Activated B cell treated with CpG ODN at 0.5 μM for 24 hours (primary cell): ENCODE measurements around the gene PRR20G. TPM values are rescaled to one million over a fixed set of nuclear protein-coding genes. Genes with fewer than 3 reads are reported as not detected.

Source experiments
- ATAC-seq: fragments of 200-7000 bp; cut with Tn5 transposase; one replicate; pipeline ENCODE4 v1.10.0; 2021; ENCODE audit warnings: low read depth, mild to moderate bottlenecking, moderate library complexity
- CTCF ChIA-PET: fragments of 350-600 bp; sonication (Branson Sonifier 250); formaldehyde crosslinking; loops from one replicate; lab custom pipeline; 2021; ENCODE audit warnings: antibody characterized with exemption; lab: Charles Lee
- POLR2A ChIA-PET: fragments of 350-600 bp; sonication (Branson Sonifier 250); formaldehyde crosslinking; loops from one replicate; lab custom pipeline; 2021; ENCODE audit warnings: antibody characterized with exemption; lab: Charles Lee
- DNase-seq: peaks from one replicate; pipeline ENCODE4 v3.0.0; 2022
- H3K27ac Mint-ChIP-seq: one replicate; pipeline ENCODE4 v1.8.0; 2020; ENCODE audit warnings: mixed read lengths
- H3K27me3 Mint-ChIP-seq: one replicate; pipeline ENCODE4 v1.8.0; 2021; ENCODE audit warnings: mixed read lengths
- H3K36me3 Mint-ChIP-seq: one replicate; pipeline ENCODE4 v1.8.0; 2021; ENCODE audit warnings: low read depth, mixed read lengths
- H3K4me1 Mint-ChIP-seq: one replicate; pipeline ENCODE4 v1.8.0; 2021; ENCODE audit warnings: mixed read lengths
- H3K4me3 Mint-ChIP-seq: one replicate; pipeline ENCODE4 v1.8.0; 2020; ENCODE audit warnings: mild to moderate bottlenecking, mixed read lengths
- H3K9me3 Mint-ChIP-seq: one replicate; pipeline ENCODE4 v1.8.0; 2020; ENCODE audit warnings: mixed read lengths
- CTCF ChIP-seq: fragments of 200-600 bp; IDR thresholded peaks from one replicate; pipeline ENCODE4 v1.8.0; 2022; ENCODE audit warnings: antibody characterized with exemption, mild to moderate bottlenecking
- intact Hi-C: fragments of 100-400 bp; cut with micrococcal nuclease; formaldehyde crosslinking; loops from one replicate; pipeline ENCODE4 v1.15.1; 2024
- total RNA-seq: library from RNA; stranded (reverse); gene quantifications from 2 replicates; pipeline ENCODE4 v1.2.3, GENCODE V29; 2022

Gene PRR20G
- not detected in 2 replicates for total RNA-seq

DNA sequence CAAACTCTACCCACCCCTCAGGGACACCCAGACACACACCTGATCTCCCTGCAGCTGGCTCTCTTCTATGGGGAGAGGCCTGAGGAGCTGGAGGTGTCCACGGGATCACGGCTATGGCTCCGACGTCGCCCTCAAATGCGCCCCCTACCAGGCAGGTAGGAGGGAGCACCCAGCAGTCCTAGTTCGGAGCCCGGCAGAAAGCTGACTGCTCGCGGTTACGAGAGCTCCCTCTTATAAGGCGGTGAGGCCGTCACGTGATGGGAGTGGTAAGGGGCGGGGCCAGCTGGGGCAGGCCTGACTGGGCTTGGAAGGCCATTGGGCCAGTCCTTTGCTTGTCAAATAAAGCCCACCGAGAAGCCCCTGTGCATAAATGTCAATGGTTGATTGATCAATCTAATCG lies at the start of gene PRR20G:
Gene PRR20G (minus strand): TSS at position 207 of the 400 bp plus-strand sequence. CDS start 681 bp downstream, outside the sequence.
- CTCF ChIA-PET: interaction anchor here (0.6 kb wide), 1 partner anchor 960 kb away, joined by 3 read pairs; no protein-coding TSS in a partner anchor
- Mint-ChIP-seq H3K27me3 (peaks cover 1% of the 10 kb centered on the region), H3K4me3 (no peak within 1 kb of the TSS), H3K4me1 (no peaks in the 10 kb centered on the region), H3K36me3 (no peaks in the 10 kb centered on the region), H3K9me3 (peaks cover 6% of the 10 kb centered on the region), H3K27ac (no peak within 1 kb of the TSS)
- intact Hi-C loops: no loop called here
- TF ChIP-seq CTCF: no peak
- no peak for ATAC-seq
- no peak for DNase-seq
- POLR2A ChIA-PET: no interaction called here

GRCh38 chr3:127337001-127337400 lies 49.2 kb upstream of the PRR20G start:
- CTCF ChIA-PET: no interaction called here
- no peaks in the 10 kb centered on the region for H3K36me3 Mint-ChIP-seq
- DNase-seq (no peak), ATAC-seq (no peak)
- no peak for TF ChIP-seq CTCF
- H3K4me1 Mint-ChIP-seq: no peaks in the 10 kb centered on the region
- peaks cover 22% of the 10 kb centered on the region for H3K9me3 Mint-ChIP-seq
- H3K27me3 Mint-ChIP-seq: peaks cover 33% of the 10 kb centered on the region
- H3K4me3 Mint-ChIP-seq: no peak overlapping the region
- POLR2A ChIA-PET: no interaction called here
- H3K27ac Mint-ChIP-seq: no peak overlapping the region
- intact Hi-C loops: no loop called here

- intact Hi-C loops: no loop called here
- POLR2A ChIA-PET: no interaction called here
- Mint-ChIP-seq H3K27me3 (peaks cover 33% of the 10 kb centered on the region), H3K36me3 (no peaks in the 10 kb centered on the region), H3K4me3 (no peak overlapping the region), H3K4me1 (no peaks in the 10 kb centered on the region), H3K27ac (no peak overlapping the region), H3K9me3 (peaks cover 26% of the 10 kb centered on the region)
- no peak for TF ChIP-seq CTCF
- no peak for DNase-seq
- CTCF ChIA-PET: no interaction called here
- ATAC-seq: no peak
Measured at GRCh38 chr3:127336101-127336500, 48.3 kb upstream of the PRR20G start.

GRCh38 chr3:127330385-127330784 lies 42.5 kb upstream of the PRR20G start:
- H3K4me3 Mint-ChIP-seq: no peak overlapping the region
- intact Hi-C loops: no loop called here
- no peak for ATAC-seq
- DNase-seq: no peak
- peaks cover 35% of the 10 kb centered on the region for H3K9me3 Mint-ChIP-seq
- no peak overlapping the region for H3K27ac Mint-ChIP-seq
- no peaks in the 10 kb centered on the region for H3K36me3 Mint-ChIP-seq
- ChIA-PET CTCF (no interaction called here), POLR2A (no interaction called here)
- TF ChIP-seq CTCF: no peak
- no peaks in the 10 kb centered on the region for H3K4me1 Mint-ChIP-seq
- peaks cover 8% of the 10 kb centered on the region for H3K27me3 Mint-ChIP-seq

DNA sequence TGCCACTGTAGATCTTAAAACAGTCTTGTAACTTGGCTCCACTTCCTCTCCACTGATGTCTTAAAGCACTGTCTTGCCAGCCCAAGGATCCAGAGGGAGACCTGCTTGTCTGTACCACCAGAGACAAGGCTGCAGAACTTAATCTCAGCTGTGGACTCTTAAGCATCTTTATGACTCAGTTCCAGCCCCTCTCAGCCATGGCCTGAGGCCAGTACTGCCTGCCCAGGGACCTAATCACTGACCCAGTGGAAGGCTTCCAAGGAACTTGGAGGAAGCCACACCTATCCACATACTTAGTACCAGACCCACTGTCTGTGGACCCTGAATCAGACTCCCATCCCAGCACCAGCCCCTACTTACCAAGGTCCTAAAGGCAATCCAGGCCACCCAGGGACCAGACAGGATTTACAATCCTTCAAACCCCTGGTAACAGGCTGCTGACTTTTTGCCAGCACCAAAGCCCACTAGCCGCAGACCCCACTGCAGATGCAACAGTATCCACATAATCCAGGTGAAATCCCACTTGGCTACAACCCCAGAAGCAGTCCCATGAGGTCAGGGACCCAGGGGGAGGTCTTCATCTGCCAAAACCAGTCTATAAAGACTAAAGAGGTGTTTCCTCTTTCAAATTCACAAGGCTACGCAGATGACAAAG lies 41.9 kb upstream of the PRR20G start:
- no peak for ATAC-seq
- ChIA-PET POLR2A (no interaction called here), CTCF (no interaction called here)
- no peak overlapping the region for H3K4me3 Mint-ChIP-seq
- no peak overlapping the region for H3K27ac Mint-ChIP-seq
- H3K36me3 Mint-ChIP-seq: no peaks in the 10 kb centered on the region
- peaks cover 33% of the 10 kb centered on the region for H3K9me3 Mint-ChIP-seq
- no peak for TF ChIP-seq CTCF
- no peak for DNase-seq
- H3K4me1 Mint-ChIP-seq: no peaks in the 10 kb centered on the region
- intact Hi-C loops: no loop called here
- H3K27me3 Mint-ChIP-seq: peaks cover 6% of the 10 kb centered on the region
